NCI-H748 treated with DMSO at 0.1 percent for 48 hours (cell line): Measurements from ENCODE around the gene SLC12A3.

Source experiments
- DNase-seq: peaks from one replicate; lab custom pipeline; 2025; lab: John Stamatoyannopoulos, UW

SLC12A3 gene

DNA sequence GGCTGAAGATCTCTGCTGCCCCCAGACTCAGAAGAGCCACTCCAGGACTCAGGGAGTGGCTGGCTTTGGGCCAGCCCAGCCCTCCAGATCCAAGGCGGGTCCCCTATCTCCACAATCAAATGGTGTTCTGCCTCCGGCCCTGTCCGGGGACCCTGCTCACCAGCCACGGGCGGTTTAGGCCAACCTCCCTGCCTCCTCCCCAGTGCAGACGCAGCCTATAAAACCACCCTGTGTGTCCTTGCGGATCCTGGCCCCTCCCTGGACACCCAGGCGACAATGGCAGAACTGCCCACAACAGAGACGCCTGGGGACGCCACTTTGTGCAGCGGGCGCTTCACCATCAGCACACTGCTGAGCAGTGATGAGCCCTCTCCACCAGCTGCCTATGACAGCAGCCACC lies at the start of gene SLC12A3:
TSS of gene SLC12A3 (plus strand) at position 248 of the 400 bp plus-strand sequence. CDS start at position 277, 29 bp downstream.
- DNase-seq: no peak

GRCh38 chr16:56815721-56816120 lies 49.3 kb upstream of the SLC12A3 start:
- DNase-seq: no peak

- no peak for DNase-seq
Observed at GRCh38 chr16:56817056-56817455, 48.0 kb upstream of the SLC12A3 start.

DNA sequence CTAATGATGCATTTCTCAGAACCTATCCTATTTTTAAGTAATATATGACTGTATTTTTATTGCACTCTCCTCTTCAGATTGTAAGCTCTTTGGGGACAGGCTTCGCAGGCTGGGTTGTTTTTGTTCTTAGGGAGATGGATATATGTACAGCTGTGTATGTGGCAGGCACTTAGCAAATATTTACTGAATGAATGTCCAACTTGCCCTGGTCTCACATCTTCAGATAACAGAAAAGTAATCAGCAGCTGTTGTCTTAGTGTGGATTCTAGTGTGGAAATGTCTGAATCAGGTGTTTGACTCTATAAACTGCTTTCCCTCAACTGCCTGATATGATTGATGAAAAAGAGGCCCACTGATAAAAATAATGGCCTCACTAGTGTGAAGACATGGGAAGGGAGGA lies 47.1 kb upstream of the SLC12A3 start:
- DNase-seq: no peak

DNA sequence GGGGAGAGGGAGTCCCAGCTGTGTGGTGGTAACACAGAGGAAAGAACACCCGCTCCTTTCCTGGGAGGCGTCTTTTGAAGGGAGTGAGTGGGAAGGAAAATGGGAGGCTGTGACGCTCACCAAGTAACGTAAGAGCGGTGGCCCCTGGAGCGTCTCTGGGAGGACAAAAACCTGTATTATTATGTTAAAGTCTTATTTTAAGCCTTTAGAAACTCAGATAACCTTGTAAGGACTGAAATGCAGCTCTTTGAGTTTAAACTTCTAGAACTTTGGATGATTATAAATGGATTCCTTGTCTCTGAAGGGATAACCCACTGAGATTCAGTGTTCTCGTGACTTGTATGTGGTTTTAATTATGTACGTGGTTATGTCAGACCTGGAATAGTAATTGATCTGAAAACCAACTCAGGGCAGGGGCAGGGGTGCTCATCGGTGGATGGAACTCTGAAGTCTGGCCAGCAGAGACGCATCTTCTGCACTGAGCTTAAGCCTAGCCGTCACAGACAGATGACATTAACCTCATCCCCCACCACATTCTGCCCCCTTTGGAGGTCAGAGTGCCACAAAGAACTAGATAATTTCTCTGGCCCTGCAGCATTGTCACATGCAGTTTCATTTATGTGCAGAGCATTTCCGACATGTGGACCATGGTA lies 41.8 kb upstream of the SLC12A3 start:
- no peak for DNase-seq

DNA sequence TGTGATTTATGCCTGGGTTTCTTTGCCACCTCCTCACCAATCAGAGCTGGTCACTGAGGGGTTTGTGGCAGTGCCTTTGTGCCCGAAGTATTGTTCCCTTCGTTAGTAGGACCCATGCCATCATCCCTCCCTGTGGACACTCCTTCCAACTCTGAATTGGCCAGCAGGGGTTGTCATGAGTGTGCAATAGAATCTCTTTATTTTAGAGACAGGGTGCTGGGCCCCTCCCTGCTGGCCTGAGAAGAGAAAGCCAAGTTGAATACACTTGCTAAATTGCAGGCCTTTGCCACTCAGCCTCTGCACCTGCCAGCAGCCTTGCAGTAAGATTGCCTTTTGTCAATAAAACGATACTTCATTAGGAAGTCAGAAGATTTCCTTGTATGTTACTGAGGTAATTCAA lies 40.7 kb upstream of the SLC12A3 start:
- DNase-seq: no peak

GRCh38 chr16:56824804-56825203 lies 40.2 kb upstream of the SLC12A3 start:
- DNase-seq: no peak

GRCh38 chr16:56825826-56826225 lies 39.2 kb upstream of the SLC12A3 start:
- no peak for DNase-seq

DNA sequence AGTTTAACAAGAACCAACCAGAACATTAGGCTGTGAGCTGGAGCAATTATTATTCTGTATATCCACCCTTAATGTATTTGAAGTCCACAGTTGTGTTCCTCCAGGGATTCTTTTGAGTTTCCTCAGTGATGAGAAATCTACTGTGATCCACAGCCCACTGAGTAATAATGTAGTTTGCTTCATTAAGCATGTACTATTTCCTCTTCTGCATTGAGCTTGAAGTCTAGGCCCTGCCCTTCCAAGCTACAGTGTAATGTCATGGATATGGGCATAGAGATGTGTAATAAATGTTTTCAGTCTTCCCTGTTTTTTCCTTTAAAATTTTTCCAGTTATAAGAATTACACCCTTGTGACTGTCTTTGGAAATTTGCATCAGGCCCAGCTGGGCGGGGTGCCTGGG lies 36.4 kb upstream of the SLC12A3 start:
- DNase-seq: no peak

DNA sequence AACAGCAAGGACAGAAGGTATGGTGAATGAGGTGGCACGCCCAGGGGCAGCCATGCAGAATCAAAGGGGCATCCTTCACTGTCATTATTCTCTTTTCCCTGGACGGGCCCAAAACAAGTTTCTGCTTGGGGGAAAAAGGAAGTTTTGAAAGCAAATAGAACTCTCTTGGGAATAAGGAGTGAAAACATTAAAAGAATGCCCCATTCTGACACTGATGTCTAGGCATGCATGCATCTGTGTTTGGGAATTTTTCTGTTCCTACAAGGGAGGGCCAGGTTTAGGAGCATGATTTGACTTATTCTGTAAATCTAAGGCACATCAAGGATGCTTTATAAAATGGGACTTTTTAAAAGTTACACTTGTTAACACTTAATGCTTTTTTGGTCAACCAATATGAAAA lies 34.3 kb upstream of the SLC12A3 start:
- no peak for DNase-seq

DNA sequence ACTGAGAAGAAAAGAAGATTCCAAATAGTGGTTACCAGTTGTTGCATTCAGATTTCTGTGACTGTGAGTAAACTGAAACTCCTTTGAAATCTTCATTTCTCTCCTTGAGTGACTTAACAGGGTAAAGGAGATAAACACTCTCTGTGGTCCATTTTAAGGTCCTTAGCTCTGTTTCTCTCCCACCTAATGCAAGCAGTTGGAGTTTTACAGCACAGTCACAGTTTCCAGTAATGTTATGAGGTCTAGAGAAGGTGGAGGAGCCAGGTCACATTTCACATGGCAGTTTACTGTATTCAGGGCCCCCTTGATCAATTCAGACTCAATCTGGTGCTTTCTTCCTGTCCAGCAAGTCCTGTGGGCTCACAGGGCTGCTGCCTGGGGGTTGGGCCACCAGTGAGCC lies 32.2 kb upstream of the SLC12A3 start:
- DNase-seq: no peak

DNA sequence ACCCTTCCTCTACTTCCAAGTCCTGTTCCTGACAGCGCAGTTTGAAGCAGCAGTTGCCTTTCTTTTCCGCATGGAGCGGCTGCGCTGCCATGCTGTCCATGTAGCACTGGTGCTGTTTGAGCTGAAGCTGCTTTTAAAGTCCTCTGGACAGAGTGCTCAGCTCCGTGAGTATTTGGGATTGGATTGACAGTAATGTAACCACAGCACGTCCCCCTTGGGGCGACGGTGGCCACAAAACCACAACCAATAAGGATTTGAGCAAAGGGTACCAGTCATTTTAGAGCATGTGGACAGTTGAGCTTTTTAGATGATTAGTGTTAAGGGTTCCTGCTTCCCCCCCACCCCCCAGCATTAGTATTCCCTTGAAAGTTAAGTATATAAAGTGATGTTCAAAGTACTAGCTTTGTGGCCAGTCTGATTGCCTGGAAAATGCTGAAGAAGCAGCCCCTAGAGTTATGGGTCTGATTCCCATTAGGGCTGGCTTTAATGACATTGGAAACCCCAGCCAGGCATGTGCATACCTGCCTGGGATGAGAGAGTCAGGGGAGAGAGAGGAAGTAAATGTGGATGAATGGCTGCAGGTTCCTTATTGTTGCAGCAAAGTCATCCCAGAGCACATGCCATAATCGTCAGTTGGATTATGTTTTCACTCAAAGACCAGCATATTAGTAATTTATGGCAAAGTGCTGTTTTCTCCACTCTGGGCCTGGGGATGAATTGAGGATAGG lies 31.6 kb upstream of the SLC12A3 start:
- DNase-seq: no peak

DNA sequence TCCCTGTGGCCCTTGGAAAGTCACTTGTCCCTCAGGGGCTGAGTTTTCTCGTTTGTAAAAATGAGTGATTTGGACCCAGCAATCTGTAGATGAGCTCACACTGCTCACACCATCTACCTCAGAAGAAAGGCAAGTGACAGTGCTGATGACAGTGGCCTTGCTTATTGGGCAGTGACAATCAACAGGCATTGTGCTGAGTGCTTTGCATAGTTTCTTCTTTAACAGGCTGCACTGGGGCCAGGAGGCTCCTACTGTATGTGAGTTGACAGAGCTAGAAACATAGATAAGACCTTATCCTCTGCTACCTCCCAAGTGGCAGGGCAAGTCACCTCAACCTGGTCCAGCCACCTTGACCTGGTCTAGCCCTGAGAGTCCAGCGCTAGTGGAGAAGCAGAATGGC lies 29.7 kb upstream of the SLC12A3 start:
- no peak for DNase-seq

- no peak for DNase-seq
Observed at GRCh38 chr16:56836410-56837230, 28.4 kb upstream of the SLC12A3 start.

- no peak for DNase-seq
Observed at GRCh38 chr16:56838622-56839337, 26.2 kb upstream of the SLC12A3 start.

GRCh38 chr16:56841233-56841632 lies 23.8 kb upstream of the SLC12A3 start:
- DNase-seq: no peak

DNA sequence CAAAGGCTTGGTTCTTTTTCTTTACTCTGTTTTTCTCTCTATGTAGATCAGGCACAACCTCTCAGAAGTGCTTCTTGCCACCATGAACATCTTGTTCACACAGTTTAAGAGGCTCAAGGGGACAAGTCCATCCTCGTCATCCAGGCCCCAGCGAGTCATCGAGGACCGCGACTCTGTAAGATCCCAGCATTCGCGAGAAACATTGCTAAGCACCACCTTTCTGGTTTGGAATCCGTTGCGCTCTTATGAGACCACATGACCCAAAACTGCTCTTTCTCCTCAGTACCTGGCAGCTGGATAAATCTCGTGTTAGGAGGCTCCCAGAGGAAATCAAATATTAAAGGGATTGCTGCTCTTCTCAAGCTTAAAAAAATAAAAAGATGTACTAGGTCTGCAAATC lies 23.3 kb upstream of the SLC12A3 start:
- no peak for DNase-seq

GRCh38 chr16:56842133-56842532 lies 22.9 kb upstream of the SLC12A3 start:
- no peak for DNase-seq

GRCh38 chr16:56844056-56844455 lies 21.0 kb upstream of the SLC12A3 start:
- no peak for DNase-seq

- DNase-seq: no peak
Observed at GRCh38 chr16:56847173-56847910, 17.7 kb upstream of the SLC12A3 start.
